ENCODE measurements around the gene ITGB7. TPM values are rescaled to one million over a fixed set of nuclear protein-coding genes. Genes with fewer than 3 reads are reported as not detected.
A peak's percentile ranks its signal among the peaks of the same experiment; 100 is the strongest.

The ITGB7 gene
- total and polyA plus RNA-seq, 2 of the 4 experiments (the other 2 are of a cell fraction), result 0.18 to 0.44 TPM

GRCh38 chr12:53159195-53159839, 47.7 kb downstream of the ITGB7 start:
- Histone ChIP-seq H3K4me2 (ENCODE audit: low read depth, low read length) (no peak overlapping the region), H3K4me1 (ENCODE audit: control insufficient read depth, insufficient read depth, low read length) (peaks cover 4% of the 10 kb centered on the region; the same call in 1 of the 2 replicates), H3K79me1 (ENCODE audit: low read depth in 1 of 2, low read length in 2 of 2) (no peaks in the 10 kb centered on the region), H3K14ac (replicated peaks; ENCODE audit: low read depth, low read length) (peak overlapping the region; percentile 32), H3K9me1 (ENCODE audit: insufficient read depth, low read length) (no peaks in the 10 kb centered on the region), H3K36me3 (ENCODE audit: control insufficient read depth, insufficient read depth, low read length) (peaks cover 7% of the 10 kb centered on the region; the same call in 1 of the 2 replicates), H2AFZ (replicated peaks; ENCODE audit: low read length, poor library complexity) (peak overlapping the region; percentile 89), H3K4ac (ENCODE audit: low read depth, low read length) (peak overlapping the region; percentile 76), H4K91ac (ENCODE audit: insufficient read depth, low read depth, low read length) (peak overlapping the region; percentile 61; the same call in 1 of the 2 replicates), H3K4me3 (ENCODE audit: insufficient read depth, low read depth, low read length) (no peak overlapping the region), H4K5ac (ENCODE audit: low read depth, low read length) (no peak overlapping the region; the same call in 1 of the 2 replicates), H2BK120ac (ENCODE audit: low read depth, low read length) (peak overlapping the region; percentile 56), H2AK9ac (replicated peaks; ENCODE audit: low read depth, low read length, poor library complexity) (peak overlapping the region; percentile 43), H4K20me1 (ENCODE audit: insufficient read depth, low read length) (no peaks in the 10 kb centered on the region), H3K23ac (ENCODE audit: low read depth, low read length) (no peak overlapping the region), H2AK5ac (ENCODE audit: low read depth, low read length) (peak overlapping the region; percentile 47), H4K8ac (ENCODE audit: low read depth in 2 of 2, low read length in 2 of 2) (peak overlapping the region in 1 of 2 experiments; percentile 90; a peak in 3 of 4 replicates), H3K18ac (ENCODE audit: low read depth, low read length) (no peak overlapping the region), H2BK5ac (ENCODE audit: low read depth, low read length, poor library complexity, severe bottlenecking) (no peak overlapping the region), H3K27me3 (ENCODE audit: control insufficient read depth, insufficient read depth, low read length) (no peaks in the 10 kb centered on the region), H3K56ac (ENCODE audit: extremely low read depth, insufficient read depth, low read length) (no peak overlapping the region), H3K9me3 (ENCODE audit: control insufficient read depth, insufficient read depth, low read length) (no peaks in the 10 kb centered on the region), H2BK20ac (ENCODE audit: low read depth, low read length) (peak overlapping the region; percentile 66; the same call in 1 of the 2 replicates), H3K27ac (ENCODE audit: insufficient read depth, low read length) (peak overlapping the region; percentile 24; the same call in 1 of the 2 replicates), H2BK15ac (ENCODE audit: low read depth, low read length) (no peak overlapping the region; the same call in 2 of the 3 replicates), H3K9ac (ENCODE audit: low read depth, low read length) (0 out of 2 replicates have a peak overlapping the region, but pooled peaks have one; percentile 19)
- WGBS, 2 experiments (ENCODE audit: extremely low coverage in 2 of 2, insufficient read length in 1 of 2), result 57% methylated on average over 2 of the region's 14 CpGs; no CpG with 5 or more reads in 1 of the 2 experiments
- in situ Hi-C loops (cut with MboI; ENCODE audit: low sequenced_read_pairs) (no loop called here), dilution Hi-C loops (cut with HindIII; ENCODE audit: low sequenced_read_pairs, unreplicated experiment) (no loop called here), intact Hi-C loops (cut with micrococcal nuclease) (loop anchor here (1.0 to 5.0 kb wide), 3 partner anchors 31 to 138 kb away; partner anchors contain the start of genes MYG1 and PFDN5)
- BruUV-seq (replicated peaks), result no TSS peak
- ChIA-PET POLR2A (ENCODE audit: unreplicated experiment) (no interaction called here), CTCF (interaction anchor here (0.7 to 2.4 kb wide), 9 partner anchors 13 to 186 kb away, joined by 3 to 16 read pairs (median 4); no protein-coding TSS in a partner anchor)
- DNase-seq (peak; percentile 74), ATAC-seq (ENCODE audit: low read depth) (peak; percentile 96)
- peak; percentile 81 for TF ChIP-seq CEBPB (IDR thresholded peaks at IDR 0.05; ENCODE audit: low read depth, low read length)
- peak; percentile 89 for TF ChIP-seq RAD21 (IDR thresholded peaks at IDR 0.05; ENCODE audit: low read length)
- TF ChIP-seq MAFK (IDR thresholded peaks at IDR 0.05; ENCODE audit: low read depth, low read length), result no peak
- no peak for TF ChIP-seq NFE2L2 (IDR thresholded peaks at IDR 0.05; ENCODE audit: low read depth, low read length)
- no peak for TF ChIP-seq CHD1 (IDR thresholded peaks at IDR 0.05; ENCODE audit: low read depth, low read length)
- no peak for TF ChIP-seq RFX5 (IDR thresholded peaks at IDR 0.05; ENCODE audit: low read depth, low read length)
- TF ChIP-seq FOS (IDR thresholded peaks at IDR 0.05; ENCODE audit: low read depth, low read length), result no peak
- TF ChIP-seq ELK1 (IDR thresholded peaks at IDR 0.05; ENCODE audit: borderline replicate concordance, low read depth, low read length), result no peak
- TF ChIP-seq POLR2A (IDR thresholded peaks at IDR 0.05; ENCODE audit: low read depth, low read length), result no peak
- TF ChIP-seq BHLHE40 (IDR thresholded peaks at IDR 0.05; ENCODE audit: low read depth, low read length), result no peak
- TF ChIP-seq CTCF (conservative IDR thresholded peaks at IDR 0.05; ENCODE audit: low read depth, low read length), result peak; percentile 89
- no peak for TF ChIP-seq RCOR1 (IDR thresholded peaks at IDR 0.05; ENCODE audit: insufficient replicate concordance, low read length)
- TF ChIP-seq, protein P1, sequence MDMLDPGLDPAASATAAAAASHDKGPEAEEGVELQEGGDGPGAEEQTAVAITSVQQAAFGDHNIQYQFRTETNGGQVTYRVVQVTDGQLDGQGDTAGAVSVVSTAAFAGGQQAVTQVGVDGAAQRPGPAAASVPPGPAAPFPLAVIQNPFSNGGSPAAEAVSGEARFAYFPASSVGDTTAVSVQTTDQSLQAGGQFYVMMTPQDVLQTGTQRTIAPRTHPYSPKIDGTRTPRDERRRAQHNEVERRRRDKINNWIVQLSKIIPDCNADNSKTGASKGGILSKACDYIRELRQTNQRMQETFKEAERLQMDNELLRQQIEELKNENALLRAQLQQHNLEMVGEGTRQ (IDR thresholded peaks at IDR 0.05; ENCODE audit: low read depth, low read length), result no peak
- TF ChIP-seq MXI1 (IDR thresholded peaks at IDR 0.05; ENCODE audit: borderline replicate concordance, low read depth, low read length), result peak; percentile 53; the same call in 1 of the 2 replicates
